NCI-H82 treated with DMSO at 0.1 percent for 48 hours (cell line): ENCODE results near the gene TEX261.

Source experiments
- DNase-seq: peaks from one replicate; lab custom pipeline; 2025; ENCODE audit not compliant: unreplicated experiment; lab: John Stamatoyannopoulos, UW

TEX261 gene

DNA sequence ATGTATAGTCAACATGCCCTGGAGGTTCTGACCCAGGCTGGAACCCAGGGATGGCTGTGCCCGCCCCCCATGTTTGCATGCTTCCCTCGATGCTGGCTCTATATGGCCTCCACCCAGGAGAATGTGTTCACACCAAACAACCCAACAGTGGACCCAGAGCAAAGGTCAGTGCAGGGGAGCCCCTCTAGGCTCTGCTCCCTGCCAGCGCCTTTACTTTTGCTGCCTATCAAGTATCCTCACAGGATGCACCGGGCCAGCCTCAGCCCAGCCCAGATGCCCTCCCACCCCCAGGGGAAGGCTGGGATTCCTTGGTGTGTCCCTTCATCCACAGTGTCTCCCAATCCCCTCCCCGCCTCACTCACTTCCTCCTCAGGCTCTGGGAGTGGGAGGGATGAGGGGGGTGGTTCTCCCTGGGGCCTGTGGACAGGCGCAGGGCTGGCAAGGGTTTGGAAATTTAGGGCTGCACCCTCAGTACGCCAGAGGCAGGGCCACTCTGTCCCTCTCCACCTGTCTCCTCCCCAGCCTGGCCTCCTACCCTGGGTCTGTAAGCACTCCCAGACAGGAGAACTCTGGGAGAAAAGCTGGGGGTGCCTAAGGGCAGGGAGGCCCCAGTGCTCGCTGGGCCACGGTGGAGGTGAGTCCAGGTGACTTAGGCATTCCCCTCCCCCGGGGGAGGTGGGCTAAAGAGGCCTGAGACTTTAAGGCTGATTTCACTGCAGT, 56.6 kb downstream of the TEX261 start:
- DNase-seq, result no peak

- no peak for DNase-seq
Observed at GRCh38 chr2:70936979-70937811, 57.5 kb downstream of the TEX261 start.

DNA sequence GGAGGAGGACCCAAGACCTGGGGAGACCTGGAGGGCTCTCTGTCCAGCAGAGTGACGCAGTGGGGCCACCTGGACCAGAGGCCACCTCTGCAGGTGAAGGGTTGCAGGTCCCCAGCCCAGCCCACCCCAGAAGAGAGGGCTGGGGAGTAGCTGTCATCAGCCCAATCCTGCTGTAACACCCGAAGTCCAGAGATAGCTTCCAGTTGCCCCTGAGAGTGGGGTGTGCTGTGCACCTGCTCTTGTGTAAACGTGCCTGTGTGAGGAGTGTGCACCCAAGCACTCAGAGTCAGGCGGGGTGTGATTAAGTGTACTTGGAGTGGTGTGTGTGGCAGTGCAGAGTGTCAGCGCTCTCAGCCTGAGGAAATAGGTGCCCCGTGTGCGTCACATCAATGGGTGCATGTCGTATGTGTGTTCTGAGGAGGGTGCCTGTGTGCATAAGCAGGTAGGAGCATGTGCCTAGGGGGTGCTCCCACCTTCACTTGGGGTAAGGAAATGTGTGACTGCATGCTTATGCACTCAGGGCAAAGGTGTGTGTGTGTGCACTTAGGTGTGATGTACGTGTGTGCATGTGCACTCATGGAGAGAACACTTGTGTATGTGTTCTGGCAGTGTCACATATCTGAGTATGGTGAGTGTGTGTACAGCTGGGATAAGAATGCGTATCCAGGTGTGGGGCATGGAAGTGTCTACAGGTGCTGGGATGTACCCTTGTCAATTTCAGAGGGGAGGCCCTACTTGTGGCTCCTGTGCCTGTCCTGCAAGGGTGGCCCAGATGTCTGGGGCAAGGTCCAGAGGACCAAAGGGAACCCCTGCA, 58.3 kb downstream of the TEX261 start:
- DNase-seq, result no peak
